ENCODE data around the gene ERLIN1.

Gene ERLIN1

DNA sequence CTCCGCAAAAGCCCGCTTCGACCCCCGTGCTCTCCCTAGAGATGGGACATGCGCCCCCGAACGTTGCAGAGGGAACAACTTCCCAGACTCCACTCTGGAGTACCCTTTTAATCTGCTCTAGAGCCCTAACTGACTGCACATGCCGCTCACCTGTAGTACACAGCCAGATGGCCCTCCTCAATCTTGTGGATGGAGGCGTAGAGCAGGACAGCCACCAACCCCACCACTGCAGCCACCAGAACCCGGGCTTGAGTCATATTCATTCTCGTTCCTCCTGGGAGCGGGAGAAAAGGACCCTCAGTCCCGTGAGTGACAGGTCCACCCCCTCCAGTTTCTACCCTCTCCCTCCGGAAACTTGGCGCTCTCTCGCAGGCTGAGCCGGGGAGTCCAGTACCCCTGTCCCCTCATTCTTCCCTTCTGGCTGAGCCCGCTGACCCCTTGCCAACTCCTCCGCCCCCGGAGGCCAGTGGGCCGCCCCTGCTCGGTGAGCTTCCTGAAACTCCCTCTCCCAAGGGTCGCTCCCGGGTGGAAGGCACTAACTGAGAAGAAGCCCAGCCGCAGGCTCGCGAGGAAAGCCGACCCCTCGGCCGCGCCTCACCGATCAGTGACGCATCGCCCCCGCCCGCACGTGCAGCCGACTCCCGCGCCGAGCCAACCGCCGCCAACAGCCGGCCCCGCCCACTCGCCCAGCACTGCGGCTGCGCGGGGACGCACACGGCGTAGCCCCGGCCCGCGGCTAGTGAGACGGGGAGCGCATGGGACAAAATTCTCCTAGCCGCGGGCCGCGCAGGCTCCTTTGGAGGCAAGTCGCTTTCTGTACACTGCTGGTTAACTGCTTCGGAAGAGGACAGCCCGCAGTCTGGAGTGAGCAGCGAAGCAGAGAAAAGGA, at the start of gene ERLIN1:
TSS of gene ERLIN1 (minus strand) at position 666 of the 889 bp plus-strand sequence. CDS start at position 263, 403 bp downstream.
- DNase-seq (ENCODE audit: insufficient read length, low spot score), result peak; percentile 90

DNA sequence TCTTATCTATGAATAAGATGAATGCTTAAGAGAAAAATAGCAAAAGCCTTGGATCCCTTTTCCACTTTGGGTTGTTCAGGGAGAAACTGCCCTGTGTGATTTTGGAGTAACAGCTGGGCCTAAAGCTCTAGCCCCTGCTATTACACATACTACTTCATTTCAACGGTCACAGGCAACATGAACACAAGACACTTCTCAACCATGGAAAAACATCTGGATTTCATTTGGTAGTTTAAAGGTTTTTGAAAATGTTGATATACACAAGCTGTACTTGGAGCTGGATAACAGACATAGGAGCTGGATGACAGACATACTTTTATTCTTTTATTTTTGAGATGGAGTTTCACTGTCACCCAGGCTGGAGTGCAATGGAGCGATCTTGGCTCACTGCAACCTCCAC, 46.3 kb upstream of the ERLIN1 start:
- DNase-seq (ENCODE audit: insufficient read length, low spot score) (no peak), FAIRE-seq (no peak)

More for the DNA sequence above, at the start of gene ERLIN1:
- peak; percentile 96 for FAIRE-seq

DNA sequence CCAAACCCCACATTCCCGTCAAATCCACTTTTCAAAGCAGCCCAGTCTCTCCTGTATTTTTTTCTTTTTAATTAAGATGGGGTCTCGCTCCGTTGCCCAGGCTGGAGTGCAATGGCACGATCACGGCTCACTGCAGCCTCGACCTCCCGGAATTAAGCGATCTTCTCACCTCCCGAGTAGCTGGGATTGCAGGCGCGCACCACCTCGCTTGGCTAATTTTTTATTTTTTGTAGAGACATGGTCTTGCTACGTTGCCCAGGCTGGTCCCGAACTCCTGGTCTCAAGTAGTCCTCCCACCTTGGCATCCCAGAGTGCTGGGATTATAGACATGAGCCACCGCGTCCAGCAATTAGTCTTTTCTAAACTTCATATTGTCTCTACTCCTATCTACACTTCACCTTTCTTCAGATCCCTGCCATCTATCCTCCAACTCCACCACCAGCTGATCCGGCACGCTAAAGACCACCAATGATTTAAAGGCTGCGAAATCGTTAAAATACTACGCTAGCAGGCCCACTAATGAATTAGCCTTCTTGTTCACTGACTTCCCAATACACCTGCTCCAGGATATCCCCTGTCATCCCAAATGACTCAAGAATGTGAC, 44.1 kb upstream of the ERLIN1 start:
- DNase-seq (ENCODE audit: insufficient read length, low spot score), result no peak
- no peak for FAIRE-seq

DNA sequence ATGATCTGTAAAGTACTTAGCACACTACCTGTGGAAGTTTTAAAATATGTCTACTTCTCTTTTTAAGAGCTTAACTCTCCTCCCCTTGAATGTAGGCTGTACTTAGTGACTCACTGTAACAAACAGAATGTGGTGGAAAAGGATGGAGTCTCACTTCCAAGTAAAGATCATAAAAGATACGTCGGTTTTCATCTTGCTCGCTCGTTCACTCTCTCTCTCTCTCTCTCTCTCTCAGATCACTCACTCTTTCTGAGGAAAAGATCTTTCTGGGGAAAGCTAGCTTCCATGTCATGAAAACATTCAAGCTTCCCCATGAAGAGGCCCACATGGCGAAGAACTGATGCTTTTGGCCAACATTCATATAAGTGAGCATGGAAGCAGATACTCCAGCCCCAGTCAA, 38.0 kb upstream of the ERLIN1 start:
- DNase-seq (ENCODE audit: insufficient read length, low spot score) (no peak), FAIRE-seq (no peak)

DNA sequence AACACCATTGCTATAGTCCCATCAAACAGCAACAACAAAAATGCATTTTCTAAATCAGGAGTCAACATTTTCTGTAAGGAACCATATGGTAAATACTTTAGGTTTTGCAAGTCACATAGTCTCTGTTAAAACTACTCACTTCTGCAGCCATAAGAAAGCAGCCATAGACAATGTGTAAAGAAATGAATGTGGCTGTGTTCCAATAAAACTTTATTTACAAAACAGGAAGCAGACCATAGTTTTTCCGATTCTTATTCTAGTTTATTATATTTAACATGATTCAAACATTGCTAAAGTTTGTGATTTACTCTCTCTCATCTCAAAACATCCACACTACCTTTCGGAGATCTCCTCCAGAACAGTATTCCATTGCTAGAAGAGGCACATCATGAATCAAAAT, 36.7 kb upstream of the ERLIN1 start:
- DNase-seq (ENCODE audit: insufficient read length, low spot score) (no peak), FAIRE-seq (no peak)

DNA sequence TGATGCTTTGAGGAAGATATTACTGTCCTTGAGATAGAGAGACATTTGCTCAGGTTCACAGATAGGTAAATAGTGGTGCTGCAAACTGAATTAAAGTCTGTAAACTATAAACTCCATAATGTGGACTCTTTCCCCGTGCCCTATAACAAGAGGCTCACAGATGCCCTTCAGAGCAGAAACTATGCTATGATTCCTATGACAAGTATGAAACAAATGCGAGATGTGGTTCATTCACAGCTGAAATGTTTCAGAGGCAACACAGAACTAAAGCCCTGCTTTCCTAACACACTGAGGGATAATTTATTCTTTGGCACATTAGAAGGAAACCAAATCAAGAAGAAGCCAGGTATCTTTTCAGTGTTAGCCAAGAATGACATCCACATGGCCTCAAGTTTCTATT, 30.2 kb upstream of the ERLIN1 start:
- DNase-seq (ENCODE audit: insufficient read length, low spot score) (no peak), FAIRE-seq (no peak)

DNA sequence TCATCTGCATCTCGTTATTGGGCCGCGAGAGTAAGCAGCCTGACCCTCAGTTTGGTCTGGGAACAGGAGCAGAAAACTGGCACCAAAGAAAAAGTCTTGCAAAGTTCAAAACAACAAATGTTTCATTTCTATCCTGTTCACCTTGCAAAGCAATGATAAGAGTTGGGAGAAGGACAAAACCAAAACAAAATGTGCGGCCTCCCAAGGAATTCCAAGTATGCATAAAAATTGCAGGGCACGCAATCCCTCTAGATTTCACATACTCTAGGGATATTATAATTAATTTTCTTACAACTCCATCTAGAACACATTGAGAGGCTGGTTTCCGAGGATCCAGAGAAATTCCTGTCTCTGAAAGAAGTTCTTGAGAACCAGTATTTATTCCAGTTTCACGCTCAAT, 23.5 kb upstream of the ERLIN1 start:
- FAIRE-seq (no peak), DNase-seq (ENCODE audit: insufficient read length, low spot score) (peak; percentile 10)

DNA sequence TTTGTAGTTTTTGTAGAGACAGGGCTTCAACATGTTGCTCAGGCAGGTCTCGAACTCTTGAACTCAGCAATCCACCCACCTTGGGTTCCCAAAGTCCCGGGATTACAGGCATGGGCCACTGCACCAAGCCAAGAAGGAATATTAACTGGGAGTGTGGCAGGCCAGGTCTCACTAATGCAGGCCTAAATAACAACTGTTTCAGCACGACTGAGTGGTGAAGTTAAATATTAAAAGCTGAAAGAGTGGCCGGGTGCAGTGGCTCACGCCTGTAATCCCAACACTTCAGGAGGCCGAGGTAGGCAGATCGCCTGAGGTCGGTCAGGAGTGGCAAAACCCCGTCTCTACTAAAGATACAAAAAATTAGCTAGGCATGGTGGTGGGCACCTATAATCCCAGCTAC, 22.4 kb upstream of the ERLIN1 start:
- DNase-seq (ENCODE audit: insufficient read length, low spot score) (no peak), FAIRE-seq (no peak)

DNA sequence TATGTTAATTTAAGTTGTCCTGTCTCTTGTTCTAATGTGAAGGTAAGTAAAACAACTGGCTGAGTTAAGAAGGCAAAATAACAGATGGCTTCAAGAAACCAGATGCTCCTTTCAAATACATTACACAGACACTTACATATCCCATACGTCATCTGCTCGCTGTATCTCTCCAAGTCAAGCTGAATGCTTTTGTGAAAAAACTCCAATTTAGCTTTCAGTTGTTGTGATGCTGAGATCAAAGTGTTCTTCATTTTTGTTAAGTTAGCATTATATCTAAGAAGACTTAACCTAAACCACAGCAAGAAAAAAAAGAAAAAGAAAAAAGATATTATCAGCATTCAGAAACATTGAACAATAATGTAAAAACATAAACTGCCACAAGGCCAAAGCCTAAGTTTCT, 18.5 kb upstream of the ERLIN1 start:
- no peak for FAIRE-seq
- DNase-seq (ENCODE audit: insufficient read length, low spot score), result no peak

DNA sequence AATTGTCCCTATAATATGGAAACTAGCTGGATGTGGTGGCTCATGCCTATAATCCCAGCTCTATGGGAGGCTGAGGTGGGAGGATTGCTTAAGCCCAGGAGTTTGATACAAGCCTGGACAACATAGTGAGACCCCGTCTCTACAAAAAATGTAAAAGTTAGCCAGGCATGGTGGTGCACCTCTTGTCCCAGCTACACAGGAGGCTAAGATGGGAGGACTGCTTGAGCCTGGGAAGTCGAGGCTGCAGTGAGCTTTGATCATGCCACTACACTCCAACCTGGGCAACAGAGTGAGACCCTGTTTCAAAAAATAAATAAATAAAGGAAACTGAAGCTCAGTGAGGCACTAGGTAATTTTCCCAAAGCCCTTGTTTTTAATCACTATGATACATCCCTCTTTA, 15.7 kb upstream of the ERLIN1 start:
- DNase-seq (ENCODE audit: insufficient read length, low spot score) (no peak), FAIRE-seq (no peak)

DNA sequence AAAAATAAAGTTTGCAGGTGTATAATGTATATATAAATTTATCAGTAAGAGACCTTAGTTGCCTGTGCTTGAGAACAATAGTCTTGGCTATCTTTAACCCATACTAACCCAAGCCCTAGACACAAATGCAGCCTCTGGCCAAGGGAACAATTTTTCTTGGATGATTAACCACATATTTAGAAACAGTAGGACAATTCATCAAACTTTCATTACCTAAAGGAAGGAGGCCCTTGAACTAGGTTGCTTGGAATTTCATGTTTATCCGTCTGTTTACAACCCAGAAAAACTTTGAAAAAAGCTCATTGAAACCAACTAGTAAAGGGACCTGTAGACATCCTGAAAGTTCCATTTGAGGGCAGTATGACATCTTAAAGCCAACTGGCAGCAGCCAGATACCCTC, 8.9 kb upstream of the ERLIN1 start:
- DNase-seq (ENCODE audit: insufficient read length, low spot score) (no peak), FAIRE-seq (no peak)

DNA sequence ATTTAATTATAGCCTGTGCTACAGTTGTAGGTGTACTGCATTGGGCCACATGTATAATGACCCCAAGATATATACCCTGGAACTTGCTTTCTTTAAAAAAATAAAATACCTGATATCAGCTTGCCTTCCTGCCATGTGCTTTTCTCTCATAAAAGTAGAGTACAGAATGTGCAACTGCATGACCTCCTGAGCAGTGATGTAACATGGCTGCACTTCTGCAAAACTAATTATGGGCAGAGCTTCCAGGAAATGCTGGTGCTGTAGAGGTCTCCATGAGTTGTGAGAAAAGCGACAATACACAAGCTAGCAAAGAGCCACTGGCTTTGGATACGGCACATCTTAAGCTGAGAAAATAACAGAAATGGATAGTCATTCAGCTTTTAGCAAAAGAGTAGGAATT, 6.5 kb upstream of the ERLIN1 start:
- DNase-seq (ENCODE audit: insufficient read length, low spot score) (no peak), FAIRE-seq (no peak)

DNA sequence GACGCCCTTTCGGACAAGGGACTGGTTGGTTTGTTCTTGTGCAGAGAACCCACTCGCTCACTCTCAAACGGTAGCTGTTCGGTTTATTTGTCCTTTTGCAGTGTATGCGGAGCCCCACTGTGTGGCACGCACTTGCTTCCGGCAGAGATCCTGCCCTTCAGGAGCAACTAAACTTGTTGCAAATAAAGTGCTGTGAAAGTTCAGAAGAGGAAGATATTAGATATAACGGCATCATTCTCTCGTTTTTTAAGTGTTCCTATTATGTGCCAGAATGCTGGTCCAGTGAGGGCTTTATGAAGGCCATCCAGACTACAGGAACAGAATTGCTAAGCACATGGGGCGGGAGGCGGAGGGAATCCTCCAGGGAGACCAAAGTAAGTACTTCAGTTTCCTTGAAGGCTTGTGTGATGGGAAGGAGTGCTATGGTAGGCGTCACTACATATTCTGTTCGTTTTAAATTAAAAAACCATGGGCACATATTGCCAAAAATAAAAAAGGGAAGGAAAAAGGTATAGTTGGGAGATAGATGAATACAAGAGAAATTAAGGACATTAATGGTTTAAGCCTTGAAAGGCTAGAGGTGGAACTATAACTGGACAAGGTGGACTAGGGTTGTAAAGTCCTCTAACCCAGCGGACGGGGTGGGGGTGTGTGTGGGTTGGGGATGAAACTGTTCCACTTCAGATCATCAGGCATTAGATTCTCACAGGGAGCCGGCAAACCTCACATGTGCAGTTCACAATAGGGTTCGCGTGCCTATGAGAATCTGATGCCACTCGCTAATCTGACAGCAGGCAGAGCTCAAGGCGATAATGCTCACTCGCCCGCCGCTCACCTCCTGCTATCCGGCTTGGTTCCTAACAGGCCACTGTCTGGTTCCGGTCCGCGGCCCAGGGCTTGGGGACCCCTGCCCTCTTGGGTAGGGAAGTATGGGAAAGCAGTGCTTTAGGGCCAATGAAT, 704 bp upstream of the ERLIN1 start:
- no peak for FAIRE-seq

DNA sequence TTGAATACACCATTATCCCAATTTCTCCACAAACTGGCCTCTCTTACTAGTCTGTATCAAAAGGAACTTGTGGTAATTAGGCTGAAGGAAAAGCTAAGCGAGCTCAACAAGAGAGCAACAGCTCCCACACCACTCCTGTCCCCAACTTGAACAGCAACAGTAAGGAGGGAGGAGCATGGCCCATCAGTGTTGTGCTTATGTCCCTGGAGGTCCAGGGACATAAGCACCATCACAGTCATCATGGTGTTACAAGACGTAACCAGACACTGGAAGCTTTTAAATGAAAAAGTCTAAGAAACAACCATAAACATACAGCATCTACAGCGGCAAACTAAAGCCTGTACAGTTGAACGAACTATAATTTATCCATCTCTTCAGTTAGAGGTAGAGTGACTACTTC, 989 bp downstream of the ERLIN1 start:
- peak; percentile 23 for FAIRE-seq
- peak; percentile 29 for DNase-seq (ENCODE audit: insufficient read length, low spot score)

More for the DNA sequence above, 704 bp upstream of the ERLIN1 start:
- peak; percentile 28 for DNase-seq (ENCODE audit: insufficient read length, low spot score)

DNA sequence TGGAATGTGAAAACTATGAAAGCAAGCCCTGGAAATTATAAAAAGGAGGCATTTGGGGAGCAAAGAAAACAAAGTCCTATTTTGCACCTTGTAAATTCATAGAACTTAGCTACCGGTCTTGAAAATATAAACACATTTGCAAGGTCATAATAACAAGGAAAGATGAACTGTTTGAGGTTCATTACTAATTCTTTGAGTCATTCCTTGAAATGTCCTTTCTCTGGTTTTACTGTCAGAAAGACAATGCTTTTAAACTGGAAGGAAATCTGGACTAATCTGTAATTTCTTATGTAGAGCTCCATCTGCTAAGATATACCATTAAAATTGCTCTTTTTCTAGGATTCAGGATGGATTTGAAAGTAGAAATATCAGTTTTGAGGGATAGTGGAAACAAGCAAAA, 1.4 kb downstream of the ERLIN1 start:
- no peak for FAIRE-seq

DNA sequence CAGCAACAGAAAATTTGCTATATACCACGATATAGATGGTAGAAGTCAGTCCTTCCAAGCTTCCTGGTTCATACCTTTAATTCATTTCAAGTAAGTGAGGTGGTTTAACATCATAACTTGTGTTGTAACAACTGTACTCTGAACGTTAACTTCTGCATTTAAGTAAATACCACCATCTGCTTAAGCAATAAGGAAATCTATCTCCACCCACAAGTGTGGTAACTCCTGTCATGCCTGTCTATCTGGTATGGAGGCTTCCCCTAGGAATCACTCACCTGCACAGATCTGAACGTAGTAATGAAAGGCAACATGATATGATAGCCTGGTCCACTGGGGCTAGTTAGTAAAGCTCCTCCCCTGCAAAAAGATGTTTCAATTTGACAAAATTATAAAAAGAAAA, 2.3 kb downstream of the ERLIN1 start:
- DNase-seq (ENCODE audit: insufficient read length, low spot score), result no peak
- FAIRE-seq, result no peak

More for the DNA sequence above, 1.4 kb downstream of the ERLIN1 start:
- DNase-seq (ENCODE audit: insufficient read length, low spot score), result no peak

DNA sequence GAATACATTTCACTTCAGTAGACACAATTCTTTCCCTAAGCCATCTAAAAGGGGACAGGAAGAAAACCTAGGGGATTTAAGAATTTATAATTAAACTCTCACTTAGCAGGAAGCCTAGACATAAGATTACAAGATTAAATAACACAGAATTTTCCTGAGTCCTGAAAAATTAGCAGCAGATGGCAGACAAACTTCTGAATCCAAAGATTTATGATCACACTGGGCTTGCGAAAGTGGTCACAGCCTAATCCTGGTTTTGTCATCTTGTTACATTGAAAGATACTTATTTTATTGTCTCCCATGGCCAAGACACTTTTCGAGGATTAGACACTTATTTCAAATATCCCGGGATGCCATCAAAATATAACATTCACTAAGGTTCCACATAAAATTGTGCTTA, 2.9 kb downstream of the ERLIN1 start:
- FAIRE-seq (no peak), DNase-seq (ENCODE audit: insufficient read length, low spot score) (no peak)

DNA sequence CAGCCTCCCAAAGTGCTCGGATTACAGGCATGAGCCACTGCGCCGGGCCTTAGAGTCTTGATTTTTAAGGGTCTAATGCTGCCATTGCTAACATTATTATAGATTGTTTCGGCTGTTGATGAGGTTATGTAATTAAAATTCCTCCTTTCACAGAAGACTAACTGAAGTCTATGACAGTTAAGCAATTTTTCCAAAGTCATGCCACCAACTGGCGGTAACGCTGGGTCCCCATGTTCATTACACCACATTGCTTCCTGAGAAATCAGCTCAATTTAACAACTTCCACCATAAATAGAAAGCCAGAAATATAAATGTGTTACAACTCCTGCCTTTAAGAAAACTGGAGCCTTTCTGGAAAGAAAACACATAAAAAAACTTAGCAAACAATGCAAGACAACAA, 3.5 kb downstream of the ERLIN1 start:
- no peak for FAIRE-seq
- DNase-seq (ENCODE audit: insufficient read length, low spot score), result no peak

DNA sequence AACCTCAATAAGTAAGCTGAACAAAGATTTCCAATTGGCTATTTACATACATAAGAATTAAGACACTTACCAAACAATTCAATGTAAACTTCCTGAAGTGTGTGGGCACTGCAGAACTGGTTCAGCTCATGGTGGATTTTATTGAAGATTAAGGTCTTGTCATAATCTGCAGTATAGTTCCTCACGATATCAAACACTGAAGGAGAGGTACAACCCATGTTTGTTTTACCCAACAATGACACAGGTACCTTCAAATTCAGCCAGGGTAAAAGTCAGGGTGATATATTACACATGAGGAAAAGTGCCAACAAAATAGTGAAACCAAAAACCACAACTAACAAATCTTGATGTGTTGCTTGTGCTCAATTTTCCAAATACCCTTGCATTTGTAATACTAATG, 10.0 kb downstream of the ERLIN1 start:
- FAIRE-seq, result no peak
- no peak for DNase-seq (ENCODE audit: insufficient read length, low spot score)

DNA sequence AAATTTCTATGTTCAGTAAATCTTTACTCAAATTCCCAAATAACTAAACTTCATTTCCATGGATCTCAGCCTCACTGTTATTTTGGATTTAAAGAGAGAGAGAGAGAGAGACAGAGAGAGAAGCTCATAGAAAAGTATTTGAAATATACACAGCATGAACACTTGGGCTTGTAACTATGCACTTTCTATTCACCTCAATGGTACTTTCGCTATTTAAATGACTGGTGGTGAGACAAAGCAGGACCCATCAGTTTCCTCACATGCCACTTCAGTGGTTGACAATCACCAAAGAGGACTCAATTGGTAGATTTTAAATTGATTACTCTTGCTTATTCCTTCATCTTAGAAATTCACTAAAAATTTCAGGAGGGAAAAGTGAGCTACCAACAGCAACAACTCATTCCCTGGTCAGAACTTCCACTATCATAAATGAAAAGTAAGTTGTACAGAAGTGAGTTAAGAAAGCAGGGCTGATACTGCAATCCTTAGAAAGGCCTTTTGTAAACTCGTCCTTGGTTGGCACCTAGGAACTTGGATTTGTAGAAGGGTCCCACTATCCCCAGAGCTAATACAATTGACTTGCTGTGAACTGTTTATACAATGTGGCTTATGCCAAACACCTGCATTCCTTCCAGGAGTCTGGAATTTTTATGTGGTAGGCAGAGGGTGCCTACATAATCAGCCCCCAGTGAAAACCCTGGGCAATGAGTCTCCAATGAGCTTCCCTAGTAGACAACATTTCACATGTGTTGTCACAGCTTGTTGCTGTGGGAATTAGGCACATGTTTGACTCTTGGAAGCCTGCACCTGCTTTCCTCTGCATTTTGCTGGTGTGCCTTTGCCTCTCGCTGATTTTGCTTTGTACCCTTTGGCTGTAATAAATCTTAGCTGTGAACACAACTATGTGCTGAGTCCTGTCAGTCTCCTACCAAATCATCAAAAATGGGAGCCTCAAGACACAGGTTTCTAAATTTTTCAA, 10.8 kb downstream of the ERLIN1 start:
- FAIRE-seq, result no peak
- no peak for DNase-seq (ENCODE audit: insufficient read length, low spot score)

Data from HTR-8/SVneo (cell line).